Measurements from ENCODE around the gene CD2BP2. TPM values are rescaled to one million over a fixed set of nuclear protein-coding genes. Genes with fewer than 3 reads are reported as not detected.

The CD2BP2 gene
- total and polyA plus RNA-seq, 2 of the 8 experiments (the other 6 are each of a cell fraction or from before 2014, with no cell fraction given) = 22.4 to 55.3 TPM

- Histone ChIP-seq H3K9ac (replicated peaks in 1 of 4; ENCODE audit: extremely low read depth in 1 of 4, low read depth in 3 of 4, low read length in 3 of 4) (peak overlapping the region in 3 of 4 experiments; percentile 71 to 83 (median 72); a peak in 6 of 7 replicates), H3K23ac (ENCODE audit: insufficient read length) (no peak overlapping the region), H2BK12ac (ENCODE audit: low read depth, low read length) (no peak overlapping the region), H4K20me1 (replicated peaks in 1 of 2; ENCODE audit: control insufficient read depth in 1 of 2, insufficient read depth in 2 of 2, low read length in 2 of 2) (peaks cover 12 to 17% of the 10 kb centered on the region in 2 experiments), H3K14ac (ENCODE audit: insufficient read length) (no peak overlapping the region), H3K9me3 (ENCODE audit: insufficient read depth in 2 of 2, low read depth in 1 of 2, low read length in 1 of 2) (no peaks in the 10 kb centered on the region), H3K18ac (ENCODE audit: extremely low read depth, low read length) (peak overlapping the region; percentile 51; the same call in 1 of the 2 replicates), H4K8ac (ENCODE audit: extremely low read depth, insufficient read depth, low read length) (peak overlapping the region; percentile 85; the same call in 1 of the 2 replicates), H3K79me1 (ENCODE audit: low read depth, low read length) (no peaks in the 10 kb centered on the region; the same call in 1 of the 2 replicates), H2AK5ac (ENCODE audit: low read depth, low read length) (no peak overlapping the region; the same call in 1 of the 2 replicates), H3K36me3 (ENCODE audit: control insufficient read depth in 2 of 4, insufficient read depth in 4 of 4, low read length in 3 of 4) (peaks cover 4 to 21% (median 14%) of the 10 kb centered on the region in 4 experiments; a peak in 6 of 8 replicates), H2BK5ac (ENCODE audit: low read depth, low read length) (peak overlapping the region; percentile 78; the same call in 1 of the 2 replicates), H3K27ac (ENCODE audit: low read depth, low read length) (peak overlapping the region; percentile 71), H3K27me3 (replicated peaks in 1 of 4; ENCODE audit: control insufficient read depth in 3 of 4, extremely low read depth in 1 of 4, insufficient read depth in 3 of 4, low read length in 3 of 4) (no peaks in the 10 kb centered on the region; a peak in 1 of 7 replicates), H3K4me2 (ENCODE audit: insufficient read depth in 1 of 2, low read depth in 2 of 2, low read length in 2 of 2) (peak overlapping the region; percentile 79 to 93), H2BK20ac (ENCODE audit: low read length) (no peak overlapping the region), H2AFZ (ENCODE audit: low read length) (no peak overlapping the region), H3K4me1 (replicated peaks in 1 of 4; ENCODE audit: control insufficient read depth in 3 of 4, insufficient read depth in 4 of 4, low read length in 3 of 4) (peaks cover 0 to 15% (median 6%) of the 10 kb centered on the region in 4 experiments; a peak in 6 of 7 replicates), H3K56ac (replicated peaks; ENCODE audit: insufficient read length, low read depth, low read length) (no peak overlapping the region), H3K23me2 (ENCODE audit: low read depth, low read length) (peaks cover 8% of the 10 kb centered on the region; the same call in 1 of the 2 replicates), H2BK120ac (replicated peaks; ENCODE audit: low read depth, low read length) (no peak overlapping the region), H3K4ac (replicated peaks; ENCODE audit: insufficient read length, low read depth, low read length) (no peak overlapping the region), H3K4me3 (ENCODE audit: extremely low read depth in 1 of 4, insufficient read depth in 2 of 4, low read depth in 3 of 4, low read length in 4 of 4) (peak overlapping the region; percentile 41 to 65 (median 52)), H4K91ac (replicated peaks; ENCODE audit: insufficient read length, low read length) (no peak overlapping the region), H3K79me2 (ENCODE audit: control insufficient read depth in 1 of 2, insufficient read depth in 2 of 2, low read length in 2 of 2) (peaks cover 5 to 21% of the 10 kb centered on the region in 2 experiments; a peak in 2 of 4 replicates), H4K5ac (ENCODE audit: insufficient read length, low read depth, low read length) (peak overlapping the region; percentile 2), H2BK15ac (ENCODE audit: low read length) (no peak overlapping the region)
- no peak for FAIRE-seq
- ChIA-PET CTCF (ENCODE audit: partially characterized antibody) (interaction anchor here (0.7 to 3.6 kb wide), 7 partner anchors 9 to 216 kb away, joined by 3 to 23 read pairs (median 5); partner anchors contain the start of genes SEPTIN1 and ZNF771), POLR2A (ENCODE audit: partially characterized antibody) (interaction anchor here (0.7 to 12.6 kb wide), 20 partner anchors 8 to 655 kb away, joined by 3 to 151 read pairs (median 4); partner anchors contain the start of genes CD2BP2, DCTPP1, MYL11 and SEPTIN1)
- WGBS, 2 experiments (ENCODE audit: extremely low coverage in 1 of 2, insufficient coverage in 1 of 2, insufficient read length in 1 of 2, insufficient replicate concordance in 2 of 2, low coverage in 1 of 2, low lambda C conversion rate in 2 of 2, missing lambda C conversion rate in 1 of 2) = 31% methylated on average over 12 of the region's 12 CpGs; no CpG with 5 or more reads in 1 of the 2 experiments
- no peak for DNase-seq (ENCODE audit: low read depth in 1 of 2, low spot score in 2 of 2)
- peak; percentile 22 to 60; a peak in 2 of 3 replicates for TF ChIP-seq POLR2A (IDR thresholded peaks at IDR 0.05; ENCODE audit: control extremely low read depth in 1 of 2, low read depth in 2 of 2, low read length in 2 of 2)
- 0 out of 2 replicates have a peak, but pooled peaks have one; percentile 2 for TF ChIP-seq ATF2 (IDR thresholded peaks at IDR 0.05; ENCODE audit: low read length)
- TF ChIP-seq SIN3A (conservative IDR thresholded peaks at IDR 0.05 in 1 of 2, IDR thresholded peaks at IDR 0.05 in 1 of 2; ENCODE audit: low read depth in 1 of 2, low read length in 2 of 2) = no peak
Measured at GRCh38 chr16:30399435-30400186, 44.5 kb upstream of the CD2BP2 start.

Data from H1 (cell line).